MM.1S (cell line): ENCODE measurements around the gene CTNNA2.

Experiments used
- EZH2 ChIP-seq: fragments of 300-600 bp; sonication (generic); optimal IDR thresholded peaks from 2 replicates; pipeline ENCODE3; 2017; ENCODE audit warnings: low read depth, mild to moderate bottlenecking, antibody characterized with exemption, low read length, mixed read lengths
- TF ChIP-seq, protein P1 (sequence below): fragments of 300-600 bp; sonication (generic); IDR thresholded peaks from 2 replicates; pipeline ENCODE4 v1.5.1; 2016; ENCODE audit warnings: antibody characterized with exemption, low read length, mixed read lengths

DNA sequence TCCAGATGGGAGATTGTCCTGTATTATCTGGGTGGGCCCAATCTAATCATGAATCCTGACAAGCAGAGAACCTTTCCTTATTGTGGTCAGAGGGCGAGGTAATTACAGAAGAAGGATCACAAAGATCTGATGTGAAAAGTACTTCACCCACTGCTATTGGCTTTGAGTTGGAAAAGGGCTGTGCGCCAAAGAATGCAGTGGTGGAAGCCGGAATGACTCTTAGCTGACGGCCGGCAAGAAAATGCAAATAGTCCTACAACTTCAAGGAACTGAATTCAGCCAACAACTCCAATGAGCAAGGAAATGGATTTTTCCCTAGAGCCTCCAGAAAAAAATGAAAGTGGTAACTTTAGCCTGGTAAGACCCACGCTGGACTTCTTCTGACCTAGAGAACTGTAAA lies 67.3 kb downstream of the CTNNA2 start:
- TF ChIP-seq EZH2, result no peak
- TF ChIP-seq, protein P1, sequence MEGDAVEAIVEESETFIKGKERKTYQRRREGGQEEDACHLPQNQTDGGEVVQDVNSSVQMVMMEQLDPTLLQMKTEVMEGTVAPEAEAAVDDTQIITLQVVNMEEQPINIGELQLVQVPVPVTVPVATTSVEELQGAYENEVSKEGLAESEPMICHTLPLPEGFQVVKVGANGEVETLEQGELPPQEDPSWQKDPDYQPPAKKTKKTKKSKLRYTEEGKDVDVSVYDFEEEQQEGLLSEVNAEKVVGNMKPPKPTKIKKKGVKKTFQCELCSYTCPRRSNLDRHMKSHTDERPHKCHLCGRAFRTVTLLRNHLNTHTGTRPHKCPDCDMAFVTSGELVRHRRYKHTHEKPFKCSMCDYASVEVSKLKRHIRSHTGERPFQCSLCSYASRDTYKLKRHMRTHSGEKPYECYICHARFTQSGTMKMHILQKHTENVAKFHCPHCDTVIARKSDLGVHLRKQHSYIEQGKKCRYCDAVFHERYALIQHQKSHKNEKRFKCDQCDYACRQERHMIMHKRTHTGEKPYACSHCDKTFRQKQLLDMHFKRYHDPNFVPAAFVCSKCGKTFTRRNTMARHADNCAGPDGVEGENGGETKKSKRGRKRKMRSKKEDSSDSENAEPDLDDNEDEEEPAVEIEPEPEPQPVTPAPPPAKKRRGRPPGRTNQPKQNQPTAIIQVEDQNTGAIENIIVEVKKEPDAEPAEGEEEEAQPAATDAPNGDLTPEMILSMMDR, result no peak
